Ovary (tissue), 9 donors: ENCODE data around the gene CHMP3. TPM values are rescaled to one million over a fixed set of nuclear protein-coding genes. Genes with fewer than 3 reads are reported as not detected.

ENCODE experiments used
- DNase-seq, 5 donors: peaks; one replicate each; pipeline ENCODE4 v3.0.0-alpha.2; 2019 to 2020
- H3K27ac ChIP-seq, 2 donors: fragments of 200-600 bp; one replicate each; pipeline versions ENCODE4 v1.5.1 to v1.8.0; 2019 to 2022
- H3K27me3 ChIP-seq: fragments of 200-600 bp; one replicate; pipeline ENCODE4 v1.8.0; 2022
- H3K36me3 ChIP-seq: fragments of 200-600 bp; sonication (generic); one replicate; pipeline ENCODE4 v1.5.1; 2019
- H3K4me1 ChIP-seq: one replicate; pipeline ENCODE4 v1.8.1; 2013; ENCODE audit warnings: mild to moderate bottlenecking, moderate library complexity; ENCODE audit not compliant: insufficient read depth
- H3K4me3 ChIP-seq: fragments of 200-600 bp; sonication (generic); one replicate; pipeline ENCODE4 v1.5.1; 2017
- H3K9me3 ChIP-seq, 2 donors: fragments of 200-600 bp in 1 of 2; sonication (generic) in 1 of 2; one replicate each; pipeline versions ENCODE4 v1.5.1 to v1.8.1; 2013 to 2019; ENCODE audit warnings: mild to moderate bottlenecking in 1 of 2, moderate library complexity in 1 of 2
- CTCF ChIP-seq, 3 donors: fragments of 450-650 bp in 2 of 3; fragments of 200-600 bp in 1 of 3; IDR thresholded peaks; one replicate each; pipeline versions ENCODE4 v1.5.1 to v1.8.0; 2016 to 2022; ENCODE audit warnings: antibody characterized with exemption in 3 of 3, mild to moderate bottlenecking in 1 of 3
- EP300 ChIP-seq: sonication (generic); formaldehyde crosslinking; IDR thresholded peaks from one replicate; pipeline ENCODE4 v1.6.1; 2017; ENCODE audit warnings: antibody characterized with exemption
- POLR2A ChIP-seq: fragments of 450-650 bp; IDR thresholded peaks from one replicate; pipeline ENCODE4 v1.6.1; 2017; ENCODE audit warnings: antibody characterized with exemption, mild to moderate bottlenecking, moderate library complexity
- WGBS, 3 donors: extraction: QIAGEN DNeasy Blood & Tissue Kit in 1 of 3; methylation state at CpG; one replicate each; pipeline versions ENCODE4 v1.1.5 to v1.1.7; 2013 to 2017; 5-methylcytosine and 5-hydroxymethylcytosine counted together
- intact Hi-C, 4 donors: fragments of 100-400 bp; cut with DNase I; formaldehyde crosslinking; loops; one replicate each; pipeline versions ENCODE4 v1.11.0 to v1.15.1; 2022 to 2023
- polyA plus RNA-seq, 2 donors: library from polyadenylated mRNA; stranded (reverse); fragments of 200-250 nt in 1 of 2; fragments of 350-450 nt in 1 of 2; fragmentation: Illumina TruSeq in 1 of 2; extraction: RNeasy Lipid Tissue Mini Kit (QIAGEN cat#74804) in 1 of 2; gene quantifications; one replicate each; pipeline ENCODE4 v1.2.3, GENCODE V29; 2013 to 2014
- total RNA-seq, 7 donors: library from RNA; depleted of rRNA in 2 of 7; stranded (reverse); fragments of >200 nt in 2 of 7; fragmentation: NEBNext Ultra II Directional in 3 of 7; extraction: Animal tissue kit (Norgen Biotek cat#: 25700) in 3 of 7; gene quantifications; one replicate each; pipeline versions ENCODE4 v1.1.0 to v1.2.4, GENCODE V29; 2016 to 2023
- donor health status: DM: no; HTN: no; CAD: no; lungs with moderate emphysema.
- donor health status: DM: no; HTN: no; CAD: no.
- donor health status: Bipolar disorder and iron deficiency.
- donor health status: DM: yes; HTN: yes; CAD: no.
- donor health status: DM: no; HTN: no; CAD: no.
- donor health status: DM: yes; HTN: yes; CAD: no.

Gene CHMP3
- total and polyA plus RNA-seq, 9 donors: 38.6 to 255 (median 94.2) TPM

GRCh38 chr2:86512892-86513291 lies 50.4 kb downstream of the CHMP3 start:
- Histone ChIP-seq H3K4me3 (no peak overlapping the region), H3K4me1 (no peaks in the 10 kb centered on the region), H3K27ac (no peak overlapping the region), H3K9me3 (no peaks in the 10 kb centered on the region), H3K27me3 (no peaks in the 10 kb centered on the region), H3K36me3 (no peaks in the 10 kb centered on the region)
- intact Hi-C loops: loop anchor here in 1 of 4 donors (5.0 kb wide), 1 partner anchor 1421 kb away; no protein-coding TSS in a partner anchor
- TF ChIP-seq POLR2A: no peak
- TF ChIP-seq CTCF (IDR thresholded peaks at IDR 0.05): no peak
- no peak for TF ChIP-seq EP300
- no peak for DNase-seq
- WGBS, 3 donors: 81 to 87% (median 83%) methylated on average over 2 of the region's 2 CpGs

- no peaks in the 10 kb centered on the region for H3K9me3 ChIP-seq
- H3K36me3 ChIP-seq: no peaks in the 10 kb centered on the region
- H3K27ac ChIP-seq: no peak overlapping the region
- no peaks in the 10 kb centered on the region for H3K4me1 ChIP-seq
- intact Hi-C loops: loop anchor here in 1 of 4 donors (5.0 kb wide), 1 partner anchor 1420 kb away; no protein-coding TSS in a partner anchor
- DNase-seq: no peak
- no peaks in the 10 kb centered on the region for H3K27me3 ChIP-seq
- no peak overlapping the region for H3K4me3 ChIP-seq
- 91 to 94% (median 93%) methylated on average over 4 of the region's 4 CpGs for WGBS, 3 donors
- no peak for TF ChIP-seq CTCF (IDR thresholded peaks at IDR 0.05)
- TF ChIP-seq EP300: no peak
- TF ChIP-seq POLR2A: no peak
Observed at GRCh38 chr2:86512034-86512433, 51.2 kb downstream of the CHMP3 start.

- TF ChIP-seq CTCF (IDR thresholded peaks at IDR 0.05) (no peak), POLR2A (no peak), EP300 (no peak)
- intact Hi-C loops: loop anchor here in 1 of 4 donors (5.0 kb wide), 1 partner anchor 1418 kb away; no protein-coding TSS in a partner anchor
- no peak for DNase-seq
- Histone ChIP-seq H3K4me1 (no peaks in the 10 kb centered on the region), H3K27ac (no peak overlapping the region), H3K4me3 (no peak overlapping the region), H3K9me3 (no peaks in the 10 kb centered on the region), H3K36me3 (no peaks in the 10 kb centered on the region), H3K27me3 (no peaks in the 10 kb centered on the region)
- 97 to 98% (median 98%) methylated on average over 4 of the region's 4 CpGs for WGBS, 3 donors
Observed at GRCh38 chr2:86510436-86510933, 52.8 kb downstream of the CHMP3 start.

- Histone ChIP-seq H3K36me3 (no peaks in the 10 kb centered on the region), H3K4me3 (no peak overlapping the region), H3K9me3 (no peaks in the 10 kb centered on the region), H3K27me3 (no peaks in the 10 kb centered on the region), H3K4me1 (no peaks in the 10 kb centered on the region), H3K27ac (no peak overlapping the region)
- intact Hi-C loops: no loop called here
- DNase-seq: no peak
- TF ChIP-seq EP300: no peak
- no peak for TF ChIP-seq CTCF (IDR thresholded peaks at IDR 0.05)
- no peak for TF ChIP-seq POLR2A
- WGBS, 3 donors: 86 to 89% (median 89%) methylated on average over 7 of the region's 7 CpGs
Observed at GRCh38 chr2:86507600-86507999, 55.6 kb downstream of the CHMP3 start.
